Right atrium auricular region (tissue), 2 donors: Measurements from ENCODE around the gene LRIG3. TPM values are rescaled to one million over a fixed set of nuclear protein-coding genes. Genes with fewer than 3 reads are reported as not detected.
"Not testable (repeated sequence)": the region's sequence is repeated elsewhere in the genome, so short reads cannot be mapped to it uniquely, and the experiment has no call there.

Experiments used
- DNase-seq: peaks from one replicate; pipeline ENCODE4 v3.0.0-alpha.2; 2019; ENCODE audit warnings: low spot score
- H3K27ac ChIP-seq, 2 donors: fragments of 200-600 bp; sonication (generic); 1 replicate in 1 of 2; 2 replicates in 1 of 2; pipeline ENCODE4 v1.5.1; 2016 to 2019
- H3K27me3 ChIP-seq, 2 donors: fragments of 200-600 bp; sonication (generic); one replicate each; pipeline versions ENCODE4 v1.5.1 to v1.6.0; 2017 to 2019
- H3K36me3 ChIP-seq: fragments of 200-600 bp; sonication (generic); one replicate; pipeline ENCODE4 v1.5.1; 2016
- H3K4me1 ChIP-seq, 2 donors: fragments of 200-600 bp; sonication (generic); one replicate each; pipeline versions ENCODE4 v1.5.1 to v1.6.0; 2017 to 2019
- H3K4me3 ChIP-seq, 2 donors: fragments of 200-600 bp; sonication (generic); 1 replicate in 1 of 2; 2 replicates in 1 of 2; pipeline ENCODE4 v1.5.1; 2017 to 2019; ENCODE audit warnings: mild to moderate bottlenecking in 1 of 2, moderate library complexity in 1 of 2
- H3K9me3 ChIP-seq, 2 donors: fragments of 200-600 bp; sonication (generic); one replicate each; pipeline ENCODE4 v1.5.1; 2019
- CTCF ChIP-seq, 2 donors: fragments of 200-600 bp; sonication (generic); IDR thresholded peaks; one replicate each; pipeline ENCODE4 v1.5.1; 2019; ENCODE audit warnings: antibody characterized with exemption in 2 of 2
- total RNA-seq, 2 donors: library from RNA; depleted of rRNA; stranded (reverse); fragments of >200 nt; gene quantifications; one replicate each; pipeline ENCODE4 v1.1.0, GENCODE V29; 2016

The LRIG3 gene
- total RNA-seq, 2 donors from 2014 or later = 7.3 to 14.6 TPM

GRCh38 chr12:58906917-58907316 lies 13.4 kb downstream of the LRIG3 start:
- no peaks in the 10 kb centered on the region for H3K27me3 ChIP-seq
- H3K36me3 ChIP-seq = peaks cover 15% of the 10 kb centered on the region
- DNase-seq = no peak
- TF ChIP-seq CTCF (IDR thresholded peaks at IDR 0.05) = no peak
- H3K27ac ChIP-seq = no peak overlapping the region
- H3K4me3 ChIP-seq = no peak overlapping the region
- no peaks in the 10 kb centered on the region for H3K9me3 ChIP-seq
- H3K4me1 ChIP-seq = no peaks in the 10 kb centered on the region

GRCh38 chr12:58905422-58905821 lies 14.9 kb downstream of the LRIG3 start:
- no peak for DNase-seq
- H3K4me1 ChIP-seq = no peaks in the 10 kb centered on the region
- no peak for TF ChIP-seq CTCF (IDR thresholded peaks at IDR 0.05)
- H3K4me3 ChIP-seq = no peak overlapping the region
- no peak overlapping the region for H3K27ac ChIP-seq
- H3K36me3 ChIP-seq = peaks cover 15% of the 10 kb centered on the region
- H3K27me3 ChIP-seq = no peaks in the 10 kb centered on the region
- H3K9me3 ChIP-seq = no peaks in the 10 kb centered on the region

GRCh38 chr12:58902726-58903125 lies 17.6 kb downstream of the LRIG3 start:
- not testable (repeated sequence) for H3K9me3 ChIP-seq, H3K4me3 ChIP-seq, DNase-seq, H3K4me1 ChIP-seq, H3K27ac ChIP-seq, H3K27me3 ChIP-seq
- peaks cover 11% of the 10 kb centered on the region for H3K36me3 ChIP-seq

GRCh38 chr12:58901664-58902063 lies 18.6 kb downstream of the LRIG3 start:
- DNase-seq = no peak
- no peaks in the 10 kb centered on the region for H3K9me3 ChIP-seq
- H3K36me3 ChIP-seq = peaks cover 11% of the 10 kb centered on the region
- no peak for TF ChIP-seq CTCF (IDR thresholded peaks at IDR 0.05)
- H3K27me3 ChIP-seq = no peaks in the 10 kb centered on the region
- H3K4me1 ChIP-seq = no peaks in the 10 kb centered on the region
- no peak overlapping the region for H3K27ac ChIP-seq
- H3K4me3 ChIP-seq = no peak overlapping the region

GRCh38 chr12:58897969-58898368 lies 22.3 kb downstream of the LRIG3 start:
- TF ChIP-seq CTCF (IDR thresholded peaks at IDR 0.05) = no peak
- H3K4me1 ChIP-seq = peaks cover 0 to 15% of the 10 kb centered on the region in 2 donors

GRCh38 chr12:58896278-58896677 lies 24.0 kb downstream of the LRIG3 start:
- Histone ChIP-seq H3K9me3 (no peaks in the 10 kb centered on the region), H3K4me1 (peaks cover 0 to 15% of the 10 kb centered on the region in 2 donors)
- no peak for TF ChIP-seq CTCF (IDR thresholded peaks at IDR 0.05)

More at GRCh38 chr12:58897969-58898368, 22.3 kb downstream of the LRIG3 start:
- no peaks in the 10 kb centered on the region for H3K27me3 ChIP-seq
- no peak for DNase-seq
- no peak overlapping the region for H3K27ac ChIP-seq
- no peaks in the 10 kb centered on the region for H3K36me3 ChIP-seq
- H3K9me3 ChIP-seq = no peaks in the 10 kb centered on the region
- no peak overlapping the region for H3K4me3 ChIP-seq

More at GRCh38 chr12:58896278-58896677, 24.0 kb downstream of the LRIG3 start:
- Histone ChIP-seq H3K27ac (no peak overlapping the region), H3K36me3 (no peaks in the 10 kb centered on the region), H3K27me3 (no peaks in the 10 kb centered on the region), H3K4me3 (no peak overlapping the region)
- DNase-seq = no peak
